ENCODE data around the gene AUTS2. TPM values are rescaled to one million over a fixed set of nuclear protein-coding genes. Genes with fewer than 3 reads are reported as not detected.

AUTS2 gene
- total RNA-seq, 1 experiment from 2014 or later = 256 TPM

- H3K27ac Mint-ChIP-seq = no peak overlapping the region
- no peak overlapping the region for H2BK12ac ChIP-seq (ENCODE audit: insufficient read length, low read depth, low read length)
- WGBS (ENCODE audit: extremely low coverage, insufficient read length, low lambda C conversion rate) = no CpG with 5 or more reads among the region's 2 CpGs
Measured at GRCh38 chr7:70497793-70498192, 899.5 kb downstream of the AUTS2 start.

More at GRCh38 chr7:70497793-70498192, 899.5 kb downstream of the AUTS2 start:
- H3T11ph ChIP-seq (ENCODE audit: low read length) = no peak overlapping the region
- H3K4ac ChIP-seq (ENCODE audit: low read depth, low read length) = no peak overlapping the region
- H3K9me3 ChIP-seq (ENCODE audit: control insufficient read depth, low read depth, low read length) = no peaks in the 10 kb centered on the region
- H4K5ac ChIP-seq (ENCODE audit: insufficient read length, low read depth, low read length) = no peak overlapping the region
- TF ChIP-seq CTCF (conservative IDR thresholded peaks at IDR 0.05) = no peak
- H2BK20ac ChIP-seq (ENCODE audit: low read depth, low read length, poor library complexity, severe bottlenecking) = no peak overlapping the region
- H3K27me3 Mint-ChIP-seq (ENCODE audit: low read depth) = 0 out of 2 replicates have a peak, but pooled peaks cover 2% of the 10 kb centered on the region
- no peak overlapping the region for H3K27ac ChIP-seq (ENCODE audit: insufficient read length, low read depth, low read length)
- no peak overlapping the region for H4K91ac ChIP-seq (ENCODE audit: insufficient read length, low read depth, low read length)
- H3K23ac ChIP-seq (ENCODE audit: insufficient read length, low read depth, low read length) = no peak overlapping the region
- H3K79me2 ChIP-seq (ENCODE audit: insufficient read depth, low read length) = no peaks in the 10 kb centered on the region
- H3K9me3 Mint-ChIP-seq = no peaks in the 10 kb centered on the region
- no peak overlapping the region for H3K18ac ChIP-seq (ENCODE audit: insufficient read length, low read depth, low read length)
- H2AFZ ChIP-seq (ENCODE audit: low read length) = no peak overlapping the region
- H3K56ac ChIP-seq (ENCODE audit: insufficient read length, low read depth, low read length) = no peak overlapping the region
- no peak overlapping the region for H3K4me2 ChIP-seq (ENCODE audit: insufficient read depth, insufficient read length, low read length)
- no peaks in the 10 kb centered on the region for H4K20me1 ChIP-seq (ENCODE audit: control insufficient read depth, insufficient read depth, insufficient read length)
- no peak overlapping the region for H3K4me3 Mint-ChIP-seq
- no peak overlapping the region for H2BK120ac ChIP-seq (ENCODE audit: low read depth, low read length, poor library complexity, severe bottlenecking)
- H4K8ac ChIP-seq (replicated peaks; ENCODE audit: insufficient read length, low read depth, low read length) = no peak overlapping the region
- H3K9ac ChIP-seq (ENCODE audit: extremely low read depth, insufficient read length, low read length) = no peak overlapping the region
- no peak overlapping the region for H2BK15ac ChIP-seq (ENCODE audit: low read depth, low read length)
- DNase-seq = no peak
- H3K27me3 ChIP-seq (ENCODE audit: insufficient read depth, low read length) = no peaks in the 10 kb centered on the region
- no peaks in the 10 kb centered on the region for H3K23me2 ChIP-seq (ENCODE audit: insufficient read length, low read depth, low read length, poor library complexity, severe bottlenecking)
- H3K4me1 Mint-ChIP-seq = no peaks in the 10 kb centered on the region; a peak in 1 of 4 replicates
- no peak overlapping the region for H3K14ac ChIP-seq (ENCODE audit: insufficient read depth, low read length)
- H3K4me1 ChIP-seq (ENCODE audit: insufficient read depth, low read length) = no peaks in the 10 kb centered on the region
- no peaks in the 10 kb centered on the region for H3K79me1 ChIP-seq (ENCODE audit: insufficient read depth, low read depth, low read length, poor library complexity, severe bottlenecking)
- no peaks in the 10 kb centered on the region for H3K36me3 Mint-ChIP-seq (ENCODE audit: insufficient read depth in 1 of 3, low read depth in 3 of 3)
- no peak overlapping the region for H2AK5ac ChIP-seq (ENCODE audit: insufficient read length, low read length)
- no peak overlapping the region for H2BK5ac ChIP-seq (ENCODE audit: insufficient read length, low read length)

Measured in H9 (cell line).